ENCODE results near the gene LIMS1. TPM values are rescaled to one million over a fixed set of nuclear protein-coding genes. Genes with fewer than 3 reads are reported as not detected.
A peak's percentile ranks its signal among the peaks of the same experiment; 100 is the strongest.
"Not testable (repeated sequence)": the region's sequence is repeated elsewhere in the genome, so short reads cannot be mapped to it uniquely, and the experiment has no call there.

LIMS1 gene
- polyA plus RNA-seq, 3 donors, result 49.3 to 55.5 (median 50.6) TPM

DNA sequence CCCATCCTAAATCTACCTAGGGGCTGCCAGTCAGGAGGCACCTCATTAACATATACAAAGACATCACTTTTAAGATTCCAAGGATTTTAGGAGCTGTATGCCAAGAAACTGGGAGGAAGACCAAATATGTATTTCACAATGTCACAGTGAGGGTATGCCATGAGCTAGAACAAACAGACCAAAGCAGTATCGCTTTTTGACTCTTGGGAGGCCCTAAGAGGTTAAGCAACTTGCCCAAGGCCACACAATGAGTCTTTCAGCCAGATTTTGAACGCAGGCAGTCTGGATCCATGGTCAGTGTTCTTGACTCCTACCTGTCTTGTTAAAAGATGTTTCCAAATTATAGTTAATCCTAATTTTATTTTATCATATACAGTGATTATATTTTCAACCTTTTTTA is 132.9 kb downstream of the LIMS1 start:
- DNase-seq (ENCODE audit: extremely low read depth in 1 of 11, low read depth in 9 of 11, low spot score in 4 of 11), result not testable (repeated sequence)

DNA sequence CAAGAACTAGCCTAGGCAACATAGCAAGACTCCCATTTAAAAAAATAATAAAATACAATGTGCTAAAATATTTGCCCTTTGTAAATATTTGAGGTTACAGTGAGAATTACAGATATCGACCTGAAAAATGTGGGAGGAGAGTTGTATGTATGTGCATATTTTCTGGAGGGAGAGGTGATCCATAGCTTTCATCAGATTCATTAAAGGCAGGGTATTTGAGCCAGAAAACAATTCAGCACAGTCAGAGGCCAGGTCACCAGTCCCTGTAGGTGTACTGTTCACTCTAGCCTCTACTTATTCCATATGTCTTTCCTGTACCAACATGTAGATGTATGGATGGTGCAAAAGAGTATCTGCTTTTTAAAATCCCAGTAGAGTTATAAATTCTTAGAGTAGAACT is 136.0 kb downstream of the LIMS1 start:
- DNase-seq (ENCODE audit: extremely low read depth in 1 of 11, low read depth in 9 of 11, low spot score in 4 of 11), result not testable (repeated sequence)

DNA sequence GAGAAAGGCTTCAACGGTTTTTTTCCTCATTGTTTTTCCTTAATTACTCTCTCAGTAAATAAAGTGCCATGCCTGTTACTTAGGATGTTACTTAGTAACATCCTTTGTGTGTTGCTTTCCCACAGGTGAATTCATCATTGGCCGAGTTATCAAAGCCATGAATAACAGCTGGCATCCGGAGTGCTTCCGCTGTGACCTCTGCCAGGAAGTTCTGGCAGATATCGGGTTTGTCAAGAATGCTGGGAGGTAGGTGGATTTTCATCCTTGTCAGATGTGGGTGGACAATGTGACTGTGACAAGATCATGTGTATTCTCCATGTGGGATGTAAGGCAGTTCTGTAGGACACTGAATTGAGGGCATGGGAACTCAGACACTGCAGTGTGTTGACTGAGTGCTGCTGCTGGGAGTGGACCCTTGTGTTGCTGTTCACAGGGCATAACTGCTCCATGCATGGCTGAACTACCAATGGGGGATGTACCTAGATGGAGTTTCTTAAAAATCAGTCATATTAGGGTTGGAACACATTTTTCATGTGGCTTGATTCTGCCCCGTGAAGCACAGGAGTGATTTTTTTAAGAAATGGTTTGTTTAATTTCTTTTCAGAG is 138.0 kb downstream of the LIMS1 start:
- DNase-seq (ENCODE audit: extremely low read depth in 1 of 11, low read depth in 9 of 11, low spot score in 4 of 11), result not testable (repeated sequence)

DNA sequence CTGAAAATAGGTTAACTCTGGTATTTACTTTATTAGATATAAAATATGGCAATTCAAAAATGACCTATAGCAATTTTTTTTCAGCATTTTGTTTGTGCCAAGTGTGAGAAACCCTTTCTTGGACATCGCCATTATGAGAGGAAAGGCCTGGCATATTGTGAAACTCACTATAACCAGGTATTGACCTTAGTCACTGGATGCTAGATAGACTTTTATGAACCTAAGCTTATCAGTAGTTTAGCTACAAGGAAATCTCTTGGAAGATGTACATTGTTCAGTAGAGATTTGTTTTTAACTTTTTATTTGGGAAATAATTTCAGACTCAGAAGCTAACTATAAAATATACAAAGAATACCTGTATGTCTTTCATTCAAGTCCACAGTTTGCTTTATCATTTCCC is 142.3 kb downstream of the LIMS1 start:
- DNase-seq (ENCODE audit: extremely low read depth in 1 of 11, low read depth in 9 of 11, low spot score in 4 of 11), result not testable (repeated sequence)

DNA sequence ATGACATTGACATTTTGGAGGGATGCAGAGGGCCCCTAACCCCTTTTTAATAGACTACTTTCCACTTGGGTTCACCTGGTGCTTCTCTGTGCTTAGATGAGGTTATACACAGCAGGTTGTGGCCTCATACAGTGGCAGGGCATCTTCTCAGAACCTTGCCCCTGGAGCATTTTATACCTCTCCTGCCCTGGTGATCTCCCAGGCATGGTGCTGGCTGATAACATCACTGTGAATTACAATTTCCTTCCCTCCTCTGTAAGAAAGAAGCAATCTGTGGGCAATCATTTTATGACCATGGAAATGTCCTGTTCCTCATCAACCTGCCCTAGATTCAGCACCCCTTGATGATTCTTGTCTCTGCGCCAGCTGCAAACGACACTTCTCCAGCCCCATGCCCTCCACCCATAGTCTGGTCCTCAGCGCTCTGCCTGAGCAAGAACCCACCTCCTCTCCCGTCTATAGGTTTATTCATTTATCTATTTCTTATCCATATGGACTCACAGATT is 143.0 kb downstream of the LIMS1 start:
- DNase-seq (ENCODE audit: extremely low read depth in 1 of 11, low read depth in 9 of 11, low spot score in 4 of 11), result not testable (repeated sequence)

DNA sequence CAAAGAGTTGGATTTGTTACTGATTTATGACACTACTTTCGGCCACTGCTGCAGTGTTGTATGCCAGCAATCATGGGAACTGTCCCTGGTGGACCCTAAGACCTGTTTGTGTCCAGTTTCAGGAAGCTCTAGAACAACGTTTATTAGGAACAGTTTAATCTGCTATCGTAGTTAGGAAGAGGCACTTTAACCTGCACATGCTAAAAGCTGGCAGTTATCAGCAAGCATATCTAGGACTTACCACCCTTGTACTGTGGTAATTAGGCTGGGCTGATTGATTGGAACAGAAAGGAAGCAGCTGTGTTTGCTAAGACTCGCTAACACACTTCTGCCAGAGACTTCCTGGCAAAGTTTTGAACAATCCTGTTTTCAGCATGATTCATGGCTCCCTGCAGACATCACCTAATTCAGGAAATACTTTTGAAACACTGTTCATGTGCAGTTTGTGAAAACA is 144.0 kb downstream of the LIMS1 start:
- DNase-seq (ENCODE audit: extremely low read depth in 1 of 11, low read depth in 9 of 11, low spot score in 4 of 11), result peak in 5 of 11 donors; percentile 2 to 28 (median 9)

DNA sequence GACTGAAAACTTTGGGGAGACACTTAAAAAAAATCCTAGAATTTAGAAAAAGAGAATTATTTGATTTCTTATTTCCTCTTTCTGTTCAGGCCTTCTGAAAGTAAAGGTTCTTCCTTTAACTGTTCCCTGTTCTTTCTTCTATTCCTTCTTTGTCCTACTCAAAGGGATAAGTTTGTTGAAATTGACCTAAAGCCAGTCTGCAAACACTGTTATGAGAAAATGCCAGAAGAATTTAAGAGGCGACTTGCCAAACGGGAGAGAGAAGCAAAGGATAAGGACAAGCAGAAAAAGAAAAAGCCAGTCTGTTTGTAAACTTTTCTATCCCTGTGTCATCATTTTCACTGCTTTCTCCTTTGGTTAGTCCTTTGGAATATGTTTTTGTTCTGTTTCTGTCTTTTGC is 146.5 kb downstream of the LIMS1 start:
- not testable (repeated sequence) for DNase-seq (ENCODE audit: extremely low read depth in 1 of 11, low read depth in 9 of 11, low spot score in 4 of 11)

DNA sequence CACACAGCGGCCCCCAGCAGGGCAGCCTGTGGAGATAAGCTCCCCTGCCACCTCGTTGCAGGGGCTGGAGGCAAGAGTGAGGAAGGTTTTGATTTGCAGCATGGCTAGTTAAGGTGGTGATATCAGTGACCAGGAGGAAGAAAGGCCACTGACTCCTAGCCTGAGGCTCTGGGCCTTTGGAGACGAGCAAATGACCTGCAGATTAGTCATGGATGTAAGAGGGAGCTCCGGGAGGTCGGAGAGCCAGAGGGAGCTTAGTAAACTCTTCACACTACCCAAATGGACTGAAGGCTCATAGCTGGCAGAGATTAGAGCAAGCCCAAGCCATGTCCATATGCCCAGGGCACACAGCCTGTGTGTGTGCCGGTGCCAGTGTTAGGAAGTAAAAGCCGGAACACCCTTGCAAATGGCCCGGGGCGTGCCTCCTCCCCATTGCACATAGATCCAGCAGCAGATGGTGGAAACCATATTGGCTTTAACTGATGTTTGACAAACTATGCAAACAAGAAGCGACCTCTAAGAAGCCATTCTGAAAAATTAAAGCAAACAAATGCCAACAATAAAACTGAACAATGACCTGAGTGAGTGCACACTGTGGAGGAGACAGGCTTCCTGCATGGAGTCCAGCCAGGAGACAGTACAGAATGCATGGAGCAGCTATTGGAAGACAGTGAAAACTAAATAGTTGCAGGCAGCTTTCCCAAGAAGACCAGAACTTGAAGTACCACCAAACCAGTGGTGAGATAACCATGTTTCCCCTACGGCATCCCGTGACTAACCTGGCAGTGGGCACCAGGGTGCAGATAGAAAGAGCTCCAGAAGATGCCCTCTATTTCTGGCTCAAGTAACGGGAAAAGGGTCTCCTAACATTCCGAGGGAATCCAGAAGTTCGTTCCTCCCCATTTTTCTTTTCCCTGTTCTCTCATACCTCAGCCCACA is 154.8 kb downstream of the LIMS1 start:
- DNase-seq (ENCODE audit: extremely low read depth in 1 of 11, low read depth in 9 of 11, low spot score in 4 of 11), result not testable (repeated sequence)

DNA sequence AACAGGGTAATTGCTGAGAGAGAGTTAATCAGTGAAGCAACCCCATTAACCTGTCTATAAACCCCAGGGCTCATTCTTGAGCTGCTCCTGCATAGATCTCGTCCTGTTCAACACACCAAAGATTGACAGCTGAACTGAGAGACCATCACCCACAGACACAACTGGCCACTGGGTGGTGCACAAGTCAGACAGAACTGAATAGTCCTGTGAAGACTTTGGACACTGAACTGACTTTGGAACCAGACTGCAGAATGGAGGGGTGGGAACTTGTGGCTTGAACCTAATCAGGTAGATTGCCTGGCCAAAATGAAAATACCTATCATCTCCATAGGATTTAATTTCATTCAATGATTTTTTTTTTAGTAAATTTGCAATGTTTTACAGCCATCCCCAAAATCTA is 155.7 kb downstream of the LIMS1 start:
- DNase-seq (ENCODE audit: extremely low read depth in 1 of 11, low read depth in 9 of 11, low spot score in 4 of 11), result not testable (repeated sequence)

DNA sequence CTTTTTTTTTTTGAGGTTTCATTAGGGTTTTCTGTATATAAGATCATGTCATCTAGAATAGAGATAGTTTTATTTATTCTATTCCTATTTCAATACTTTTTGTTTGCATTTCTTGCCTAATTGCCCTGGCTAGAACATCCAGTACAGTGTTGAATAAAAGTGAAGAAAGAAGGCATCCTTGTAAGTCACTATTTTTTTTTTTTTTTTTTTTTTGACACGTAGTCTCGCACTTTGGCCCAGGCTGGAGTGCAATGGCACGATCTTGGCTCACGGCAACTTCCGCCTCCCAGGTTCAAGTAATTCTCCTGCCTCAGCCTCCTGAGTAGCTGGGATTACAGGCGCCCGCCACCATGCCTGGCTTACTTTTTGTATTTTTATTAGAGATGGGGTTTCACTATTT is 157.2 kb downstream of the LIMS1 start:
- DNase-seq (ENCODE audit: extremely low read depth in 1 of 11, low read depth in 9 of 11, low spot score in 4 of 11), result no peak

DNA sequence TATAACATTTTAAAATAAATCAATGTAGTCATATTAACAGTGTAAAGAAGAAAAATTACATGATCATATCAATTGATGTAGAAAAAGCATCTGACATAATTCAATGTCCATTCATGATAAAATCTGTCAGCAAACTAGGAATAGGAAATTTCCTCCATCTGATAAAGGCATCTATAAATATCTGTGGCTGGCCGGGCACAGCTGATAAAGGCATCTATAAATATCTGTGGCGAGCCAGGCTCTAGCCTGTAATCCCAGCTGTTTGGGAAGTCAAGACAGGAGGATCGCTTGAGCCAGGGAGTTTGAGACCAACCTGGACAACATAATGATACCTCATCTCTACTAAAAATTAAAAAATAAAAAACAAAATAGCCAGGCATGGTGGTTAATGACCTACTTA is 166.9 kb downstream of the LIMS1 start:
- DNase-seq (ENCODE audit: extremely low read depth in 1 of 11, low read depth in 9 of 11, low spot score in 4 of 11), result no peak

DNA sequence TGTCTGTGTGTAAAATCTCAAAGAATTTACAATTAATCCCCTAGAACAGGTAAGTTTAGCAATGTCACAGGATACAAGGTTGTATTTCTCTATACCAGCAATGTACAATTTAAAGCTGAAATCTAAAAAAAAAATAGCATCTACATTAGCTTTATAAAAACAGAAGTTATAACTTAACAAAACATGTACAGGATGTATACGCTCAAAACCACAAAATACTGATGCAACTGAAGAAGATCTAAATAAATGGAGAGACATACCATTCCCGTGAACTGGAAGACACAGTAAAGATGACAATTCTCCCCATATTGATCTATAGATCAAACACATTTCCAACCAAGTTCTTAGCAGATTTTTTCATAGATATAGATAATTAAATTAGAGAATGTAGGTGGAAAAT is 167.5 kb downstream of the LIMS1 start:
- DNase-seq (ENCODE audit: extremely low read depth in 1 of 11, low read depth in 9 of 11, low spot score in 4 of 11), result no peak

DNA sequence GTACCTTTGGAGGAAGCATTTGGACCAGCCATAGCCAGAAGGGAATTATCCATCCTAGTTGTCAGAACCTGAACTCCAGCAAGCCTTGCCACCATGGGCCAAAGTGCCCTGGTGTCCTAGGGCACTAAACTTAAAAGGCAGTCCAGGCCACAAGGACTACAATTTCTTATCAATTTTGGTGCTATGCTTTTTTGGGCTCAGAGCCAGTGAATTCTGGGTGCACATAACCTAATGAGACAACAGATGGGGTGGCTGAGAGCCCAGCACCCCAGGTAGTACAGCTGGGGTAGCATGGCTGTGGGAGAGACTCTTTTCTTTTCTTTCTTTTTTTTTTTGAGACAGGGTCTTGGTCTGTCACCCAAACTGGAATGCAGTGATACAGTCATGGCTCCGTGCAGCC is 170.6 kb downstream of the LIMS1 start:
- DNase-seq (ENCODE audit: extremely low read depth in 1 of 11, low read depth in 9 of 11, low spot score in 4 of 11), result no peak

DNA sequence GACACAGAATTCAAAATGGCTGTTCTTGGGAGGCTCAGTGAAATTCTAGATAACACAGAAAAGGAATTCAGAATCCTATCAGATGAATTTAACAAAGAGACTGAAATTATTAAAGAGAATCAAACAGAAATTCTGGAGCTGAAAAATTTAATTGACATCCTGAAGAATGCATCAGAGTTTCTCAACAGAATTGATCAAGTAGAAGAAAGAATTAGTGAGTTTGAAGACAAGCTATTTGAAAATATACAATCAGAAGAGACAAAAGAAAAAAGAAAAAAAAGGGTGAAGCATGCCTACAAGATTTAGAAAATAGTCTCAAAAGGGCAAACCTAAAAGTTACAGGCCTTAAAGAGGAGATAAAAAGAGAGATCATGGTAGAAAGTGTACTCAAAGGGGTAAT is 173.0 kb downstream of the LIMS1 start:
- DNase-seq (ENCODE audit: extremely low read depth in 1 of 11, low read depth in 9 of 11, low spot score in 4 of 11), result no peak

DNA sequence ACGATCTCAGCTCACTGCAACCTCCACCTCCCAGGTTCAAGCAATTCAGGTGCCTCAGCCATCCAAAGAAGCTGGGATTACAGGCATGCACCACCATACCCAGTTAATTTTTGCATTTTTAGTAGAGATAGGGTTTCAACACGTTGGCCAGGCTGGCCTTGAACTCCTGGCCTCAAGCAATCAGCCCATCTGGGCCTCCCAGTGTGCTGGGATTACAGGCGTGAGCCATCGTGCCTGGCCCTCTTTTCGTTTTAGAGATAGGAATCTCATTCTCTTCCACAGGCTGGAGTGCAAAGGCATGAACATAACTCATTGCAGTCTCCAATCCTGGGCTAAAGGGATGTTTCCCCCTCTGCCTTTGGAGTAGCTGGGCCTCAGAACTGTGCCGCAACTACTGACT is 182.7 kb downstream of the LIMS1 start:
- DNase-seq (ENCODE audit: extremely low read depth in 1 of 11, low read depth in 9 of 11, low spot score in 4 of 11), result not testable (repeated sequence)

DNA sequence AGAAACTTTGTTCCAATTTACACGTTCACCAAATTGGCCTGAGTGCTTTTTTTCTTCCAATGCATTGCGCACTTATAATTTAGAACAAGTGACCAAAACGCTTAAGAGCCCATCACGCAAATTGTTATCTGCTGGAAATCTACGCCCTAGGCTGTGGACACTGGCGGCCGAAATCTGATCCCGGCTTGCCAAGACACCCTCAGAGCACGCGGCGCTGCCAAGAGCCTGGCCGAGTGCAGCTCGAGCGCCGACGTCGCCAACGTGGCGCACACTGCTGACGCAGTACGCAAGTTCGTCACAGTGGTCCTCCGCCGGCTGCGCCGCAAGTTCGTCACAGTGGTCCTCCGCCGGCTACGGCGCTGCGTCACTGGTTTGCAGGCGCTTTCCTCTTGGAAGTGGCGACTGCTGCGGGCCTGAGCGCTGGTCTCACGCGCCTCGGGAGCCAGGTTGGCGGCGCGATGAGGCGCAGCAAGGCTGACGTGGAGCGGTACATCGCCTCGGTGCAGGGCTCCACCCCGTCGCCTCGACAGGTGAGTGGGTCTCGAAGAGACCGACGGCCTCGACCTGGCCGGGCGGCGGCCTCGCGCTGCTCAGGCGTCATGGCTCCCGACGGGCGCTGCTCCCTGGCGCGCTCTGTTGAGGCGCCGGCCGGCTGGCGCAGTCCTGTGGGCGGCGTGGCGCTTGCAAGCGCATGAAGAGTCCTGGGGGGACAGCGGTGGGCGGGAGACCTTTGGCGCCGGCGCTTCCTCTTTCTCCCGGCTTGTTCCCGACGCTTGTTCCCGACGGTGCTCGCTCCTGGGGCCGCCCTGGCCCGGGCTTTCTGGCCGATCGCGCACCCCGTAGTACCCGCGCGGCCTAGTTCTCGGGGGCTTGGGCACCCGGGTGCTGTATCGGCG is 185.1 kb downstream of the LIMS1 start, which contains the start of gene RANBP2:
Gene RANBP2 (plus strand): TSS at position 334 of the 896 bp plus-strand sequence. CDS start 125 bp downstream, at position 459.
- peak; percentile 91 to 97 (median 95) for DNase-seq (ENCODE audit: extremely low read depth in 1 of 11, low read depth in 9 of 11, low spot score in 4 of 11)

DNA sequence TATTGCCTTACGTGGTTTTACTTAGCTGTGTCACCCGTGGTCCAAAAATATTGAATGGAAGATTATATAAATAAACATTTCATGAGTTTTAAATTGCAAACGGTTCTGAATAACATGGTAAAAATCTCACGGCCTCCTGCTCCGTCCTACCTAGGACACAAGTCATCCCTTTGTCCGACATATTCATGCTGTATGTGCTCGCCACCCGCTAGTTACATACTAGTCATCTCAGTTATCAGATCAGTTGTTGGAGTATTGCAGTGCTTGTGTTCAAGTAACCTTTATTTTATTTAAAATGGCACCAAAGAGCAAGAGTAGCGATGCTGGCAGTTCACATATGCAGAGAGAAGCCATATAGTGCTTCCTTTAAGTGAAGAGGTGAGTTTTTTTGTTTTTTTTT is 191.8 kb downstream of the LIMS1 start:
- DNase-seq (ENCODE audit: extremely low read depth in 1 of 11, low read depth in 9 of 11, low spot score in 4 of 11), result not testable (repeated sequence)

DNA sequence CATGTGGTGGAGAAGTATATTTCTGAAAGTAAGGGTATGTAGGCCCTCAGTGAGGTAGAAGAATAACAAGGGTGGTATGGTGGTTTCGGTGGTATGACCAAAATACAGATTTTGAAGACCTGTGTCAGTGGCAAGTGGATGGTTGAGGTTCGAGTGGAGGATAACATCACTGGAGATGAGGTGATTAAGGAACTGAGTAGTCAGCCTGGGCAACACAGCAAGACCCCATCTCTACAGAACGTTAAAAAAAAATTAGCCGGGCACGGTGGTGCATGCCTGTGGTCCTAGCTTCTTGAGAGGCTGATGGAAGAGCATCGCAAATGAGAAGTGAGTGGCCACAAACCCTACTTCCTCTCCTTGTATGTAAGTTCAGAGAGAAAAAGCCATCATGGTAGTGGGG is 200.4 kb downstream of the LIMS1 start:
- DNase-seq (ENCODE audit: extremely low read depth in 1 of 11, low read depth in 9 of 11, low spot score in 4 of 11), result not testable (repeated sequence)
